ENCODE measurements around the gene PEAK1.

PEAK1 gene

DNA sequence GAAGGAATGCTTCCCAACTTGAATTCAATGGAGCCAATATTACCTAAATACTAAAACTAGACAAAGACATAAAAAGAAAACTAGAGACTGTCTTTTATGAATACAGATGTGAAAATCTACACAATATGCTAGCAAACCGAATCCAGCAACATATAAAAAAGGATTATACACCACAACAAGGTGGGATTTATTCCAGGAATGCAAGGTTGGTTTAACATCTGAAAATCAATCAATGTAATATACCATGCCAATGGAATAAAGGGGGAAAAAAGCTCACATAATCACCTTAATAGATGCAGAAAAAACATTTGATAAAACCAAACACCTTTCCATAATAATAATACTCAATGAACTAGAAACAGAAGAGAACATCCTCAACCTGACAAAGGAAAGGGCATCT lies 279.7 kb downstream of the PEAK1 start:
- no peak overlapping the region for H3K27ac Mint-ChIP-seq
- H3K36me3 Mint-ChIP-seq (ENCODE audit: insufficient read depth), result peaks cover 4% of the 10 kb centered on the region
- H3K4me3 Mint-ChIP-seq, result no peak overlapping the region
- no peak for ATAC-seq (replicated peaks)
- H3K4me1 Mint-ChIP-seq (ENCODE audit: low read depth in 2 of 2), result peaks cover 2 to 6% of the 10 kb centered on the region in 2 donors
- H3K9me3 Mint-ChIP-seq, result peaks cover 0 to 8% of the 10 kb centered on the region in 2 donors
- DNase-seq, result no peak
- H3K27me3 Mint-ChIP-seq, result no peaks in the 10 kb centered on the region

DNA sequence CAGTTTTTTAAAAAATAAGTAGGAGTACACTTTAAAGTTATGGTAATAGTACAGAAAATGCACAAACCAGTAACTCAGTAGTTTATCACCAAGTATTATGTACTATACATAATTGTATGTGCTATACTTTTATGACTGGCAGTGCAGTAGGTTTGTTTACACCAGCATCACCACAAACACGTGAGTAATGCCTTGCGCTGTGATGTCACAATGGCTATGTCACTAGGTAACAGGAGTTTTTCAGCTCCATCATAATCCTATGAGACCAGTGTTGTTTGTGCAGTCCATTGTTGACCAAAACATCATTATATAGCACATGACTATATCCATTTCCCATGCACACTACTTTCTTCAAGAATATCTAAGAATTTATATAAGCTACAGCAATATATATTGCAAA lies 280.6 kb downstream of the PEAK1 start:
- peaks cover 2 to 6% of the 10 kb centered on the region in 2 donors for H3K4me1 Mint-ChIP-seq (ENCODE audit: low read depth in 2 of 2)
- ATAC-seq (replicated peaks) (no peak), DNase-seq (no peak)
- H3K9me3 Mint-ChIP-seq, result peaks cover 0 to 8% of the 10 kb centered on the region in 2 donors
- H3K27me3 Mint-ChIP-seq, result no peaks in the 10 kb centered on the region
- no peak overlapping the region for H3K4me3 Mint-ChIP-seq
- H3K36me3 Mint-ChIP-seq (ENCODE audit: insufficient read depth), result peaks cover 4% of the 10 kb centered on the region
- no peak overlapping the region for H3K27ac Mint-ChIP-seq

- ATAC-seq (replicated peaks), result no peak
- H3K4me1 Mint-ChIP-seq (ENCODE audit: low read depth in 2 of 2), result no peaks in the 10 kb centered on the region
- no peak overlapping the region for H3K27ac Mint-ChIP-seq
- no peak for DNase-seq
- peaks cover 4% of the 10 kb centered on the region for H3K36me3 Mint-ChIP-seq (ENCODE audit: insufficient read depth)
- peaks cover 0 to 8% of the 10 kb centered on the region in 2 donors for H3K9me3 Mint-ChIP-seq
- no peak overlapping the region for H3K4me3 Mint-ChIP-seq
- no peaks in the 10 kb centered on the region for H3K27me3 Mint-ChIP-seq
Measured at GRCh38 chr15:77138167-77138522, 281.8 kb downstream of the PEAK1 start.

GRCh38 chr15:77135181-77135580 lies 284.7 kb downstream of the PEAK1 start:
- DNase-seq, result no peak
- H3K9me3 Mint-ChIP-seq, result peaks cover 0 to 8% of the 10 kb centered on the region in 2 donors
- H3K4me3 Mint-ChIP-seq, result no peak overlapping the region
- no peak for ATAC-seq (replicated peaks)
- peaks cover 6% of the 10 kb centered on the region for H3K36me3 Mint-ChIP-seq (ENCODE audit: insufficient read depth)
- H3K27me3 Mint-ChIP-seq, result no peaks in the 10 kb centered on the region
- no peaks in the 10 kb centered on the region for H3K4me1 Mint-ChIP-seq (ENCODE audit: low read depth in 2 of 2)
- no peak overlapping the region for H3K27ac Mint-ChIP-seq

DNA sequence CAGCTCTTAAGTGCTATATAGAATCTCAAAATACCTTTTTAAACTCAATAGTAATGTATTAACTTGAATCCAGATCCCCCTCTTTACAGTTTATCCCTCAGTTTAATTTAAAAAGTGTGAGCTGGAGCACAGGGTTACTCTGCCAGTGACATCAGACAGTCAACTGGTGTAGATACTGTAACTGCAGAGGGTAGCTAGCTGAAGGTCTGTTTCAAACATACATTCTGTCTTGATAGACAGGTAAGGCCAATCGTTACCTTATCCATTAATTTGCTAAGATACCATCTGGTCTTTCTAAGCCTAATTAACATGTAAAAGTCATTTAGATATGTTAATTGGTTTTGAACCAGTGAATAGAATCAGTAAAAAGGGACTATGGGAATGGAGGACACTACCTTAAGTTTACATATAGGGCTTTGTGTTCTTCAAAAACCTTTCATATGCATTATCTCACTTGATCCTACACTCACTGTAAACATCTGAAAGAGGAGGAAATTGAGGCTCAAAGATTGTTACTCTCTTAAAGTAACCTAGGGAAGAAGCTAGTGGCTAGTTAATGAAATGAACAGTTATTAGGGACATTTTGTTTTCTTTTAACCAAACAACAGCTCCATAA lies 289.5 kb downstream of the PEAK1 start:
- Mint-ChIP-seq H3K27ac (no peak overlapping the region), H3K4me1 (ENCODE audit: low read depth in 2 of 2) (peaks cover 0 to 4% of the 10 kb centered on the region in 2 donors), H3K36me3 (ENCODE audit: insufficient read depth) (peaks cover 2% of the 10 kb centered on the region), H3K4me3 (no peak overlapping the region), H3K27me3 (no peaks in the 10 kb centered on the region), H3K9me3 (peaks cover 0 to 1% of the 10 kb centered on the region in 2 donors)
- ATAC-seq (replicated peaks), result no peak
- DNase-seq, result no peak

GRCh38 chr15:77127626-77128025 lies 292.3 kb downstream of the PEAK1 start:
- Mint-ChIP-seq H3K4me3 (no peak overlapping the region), H3K4me1 (ENCODE audit: low read depth in 2 of 2) (peaks cover 0 to 4% of the 10 kb centered on the region in 2 donors), H3K27ac (peak overlapping the region in 1 of 2 donors; percentile 20), H3K27me3 (no peaks in the 10 kb centered on the region), H3K9me3 (no peaks in the 10 kb centered on the region), H3K36me3 (ENCODE audit: insufficient read depth) (peaks cover 2% of the 10 kb centered on the region)
- no peak for DNase-seq
- no peak for ATAC-seq (replicated peaks)

DNA sequence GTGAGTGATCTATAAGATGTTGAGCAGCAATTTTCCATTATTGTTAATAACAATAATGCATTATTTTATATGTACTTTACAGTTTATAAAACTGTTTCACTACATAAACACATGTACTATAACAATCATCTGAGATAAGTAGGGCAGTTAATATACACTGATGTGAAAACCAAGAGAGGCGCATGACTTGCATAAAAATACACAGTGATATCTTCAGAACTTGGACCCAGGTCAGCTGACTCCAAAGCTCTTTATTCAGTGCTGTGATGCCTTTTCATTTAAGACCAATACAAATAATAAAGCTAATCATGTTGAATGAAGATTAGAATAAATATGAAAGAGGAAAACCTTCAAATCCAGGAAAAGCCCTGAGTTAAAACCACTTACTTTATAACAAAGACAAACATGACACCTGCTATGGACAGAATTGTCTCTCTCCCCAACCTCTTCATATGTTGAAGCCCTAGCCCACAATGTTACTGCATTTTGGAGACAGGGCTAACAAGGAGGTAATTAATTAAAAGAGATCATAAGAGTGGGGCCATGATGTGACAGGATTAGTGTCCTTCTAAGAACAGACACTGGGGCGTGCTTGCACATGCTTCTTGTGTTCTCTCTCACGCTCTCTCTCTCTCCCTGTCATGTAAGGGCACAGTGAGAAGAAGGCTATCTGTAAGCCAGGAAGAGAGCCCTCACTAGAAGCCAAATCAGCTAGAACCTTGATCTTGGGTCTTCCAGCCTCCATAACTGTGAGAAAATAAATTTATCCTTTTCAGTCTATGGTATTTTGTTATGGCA lies 293.2 kb downstream of the PEAK1 start:
- Mint-ChIP-seq H3K9me3 (no peaks in the 10 kb centered on the region), H3K4me3 (no peak overlapping the region), H3K4me1 (ENCODE audit: low read depth in 2 of 2) (peaks cover 0 to 4% of the 10 kb centered on the region in 2 donors), H3K27me3 (no peaks in the 10 kb centered on the region), H3K36me3 (ENCODE audit: insufficient read depth) (no peaks in the 10 kb centered on the region), H3K27ac (no peak overlapping the region)
- no peak for DNase-seq
- ATAC-seq (replicated peaks), result no peak

DNA sequence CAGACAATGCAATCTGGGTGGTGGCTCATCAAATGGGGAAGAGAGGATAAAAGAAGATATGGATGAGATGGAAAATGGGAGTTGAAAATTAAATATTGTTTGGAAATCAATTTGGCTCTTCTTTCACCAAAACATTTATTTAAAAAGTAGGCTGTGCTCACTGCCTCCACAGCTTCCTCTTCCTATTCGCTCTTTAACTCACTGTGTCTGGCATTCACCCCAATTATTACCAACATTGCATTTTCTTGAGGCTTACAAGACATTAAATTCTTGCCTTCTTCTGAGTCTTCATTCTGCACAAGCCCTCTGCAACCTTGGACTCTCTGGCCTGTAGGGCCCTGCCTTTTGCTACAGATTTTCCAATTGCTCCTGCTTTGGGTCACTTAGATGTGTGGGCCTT lies 296.1 kb downstream of the PEAK1 start:
- Mint-ChIP-seq H3K27ac (peak overlapping the region in 1 of 2 donors; percentile 4), H3K9me3 (no peaks in the 10 kb centered on the region), H3K36me3 (ENCODE audit: insufficient read depth) (no peaks in the 10 kb centered on the region), H3K4me1 (ENCODE audit: low read depth in 2 of 2) (peaks cover 3 to 7% of the 10 kb centered on the region in 2 donors), H3K27me3 (no peaks in the 10 kb centered on the region), H3K4me3 (no peak overlapping the region)
- DNase-seq (no peak), ATAC-seq (replicated peaks) (no peak)

- H3K36me3 Mint-ChIP-seq (ENCODE audit: insufficient read depth), result no peaks in the 10 kb centered on the region
- peak overlapping the region in 1 of 2 donors; percentile 7 for H3K27ac Mint-ChIP-seq
- H3K27me3 Mint-ChIP-seq, result no peaks in the 10 kb centered on the region
- peaks cover 4 to 5% of the 10 kb centered on the region in 2 donors for H3K4me1 Mint-ChIP-seq (ENCODE audit: low read depth in 2 of 2)
- DNase-seq (no peak), ATAC-seq (replicated peaks) (no peak)
- no peaks in the 10 kb centered on the region for H3K9me3 Mint-ChIP-seq
- no peak overlapping the region for H3K4me3 Mint-ChIP-seq
Measured at GRCh38 chr15:77122576-77122975, 297.3 kb downstream of the PEAK1 start.

DNA sequence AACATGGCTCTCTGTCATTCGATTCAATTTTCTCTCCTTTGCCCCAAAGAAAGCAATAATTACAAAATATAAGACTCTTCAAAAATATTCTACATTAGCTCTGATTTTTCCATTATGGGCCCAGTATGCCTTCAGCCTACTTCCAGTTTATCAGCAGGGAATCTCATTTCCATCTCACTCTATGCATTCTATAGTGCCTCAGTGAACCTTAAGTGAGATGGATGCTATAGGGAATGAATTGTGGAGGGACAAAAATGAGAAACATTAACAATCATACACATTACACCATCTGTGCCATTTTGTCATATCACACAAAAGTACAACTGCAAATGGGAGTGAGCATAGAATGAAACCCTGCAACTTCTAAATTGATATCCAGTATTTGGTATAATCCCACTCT lies 298.3 kb downstream of the PEAK1 start:
- no peaks in the 10 kb centered on the region for H3K27me3 Mint-ChIP-seq
- no peaks in the 10 kb centered on the region for H3K9me3 Mint-ChIP-seq
- DNase-seq (no peak), ATAC-seq (replicated peaks) (no peak)
- peaks cover 4 to 5% of the 10 kb centered on the region in 2 donors for H3K4me1 Mint-ChIP-seq (ENCODE audit: low read depth in 2 of 2)
- H3K27ac Mint-ChIP-seq, result no peak overlapping the region
- H3K36me3 Mint-ChIP-seq (ENCODE audit: insufficient read depth), result no peaks in the 10 kb centered on the region
- H3K4me3 Mint-ChIP-seq, result no peak overlapping the region

- DNase-seq (no peak), ATAC-seq (replicated peaks) (no peak)
- no peaks in the 10 kb centered on the region for H3K27me3 Mint-ChIP-seq
- peak overlapping the region in 1 of 2 donors; percentile 8 for H3K27ac Mint-ChIP-seq
- H3K4me3 Mint-ChIP-seq, result no peak overlapping the region
- H3K36me3 Mint-ChIP-seq (ENCODE audit: insufficient read depth), result no peaks in the 10 kb centered on the region
- no peaks in the 10 kb centered on the region for H3K9me3 Mint-ChIP-seq
- H3K4me1 Mint-ChIP-seq (ENCODE audit: low read depth in 2 of 2), result peaks cover 4 to 5% of the 10 kb centered on the region in 2 donors
Measured at GRCh38 chr15:77120576-77120975, 299.3 kb downstream of the PEAK1 start.

GRCh38 chr15:77119446-77119845 lies 300.5 kb downstream of the PEAK1 start:
- H3K4me1 Mint-ChIP-seq (ENCODE audit: low read depth in 2 of 2), result peaks cover 4 to 5% of the 10 kb centered on the region in 2 donors
- H3K27ac Mint-ChIP-seq, result no peak overlapping the region
- no peaks in the 10 kb centered on the region for H3K27me3 Mint-ChIP-seq
- ATAC-seq (replicated peaks) (no peak), DNase-seq (no peak)
- no peaks in the 10 kb centered on the region for H3K36me3 Mint-ChIP-seq (ENCODE audit: insufficient read depth)
- no peak overlapping the region for H3K4me3 Mint-ChIP-seq
- no peaks in the 10 kb centered on the region for H3K9me3 Mint-ChIP-seq

DNA sequence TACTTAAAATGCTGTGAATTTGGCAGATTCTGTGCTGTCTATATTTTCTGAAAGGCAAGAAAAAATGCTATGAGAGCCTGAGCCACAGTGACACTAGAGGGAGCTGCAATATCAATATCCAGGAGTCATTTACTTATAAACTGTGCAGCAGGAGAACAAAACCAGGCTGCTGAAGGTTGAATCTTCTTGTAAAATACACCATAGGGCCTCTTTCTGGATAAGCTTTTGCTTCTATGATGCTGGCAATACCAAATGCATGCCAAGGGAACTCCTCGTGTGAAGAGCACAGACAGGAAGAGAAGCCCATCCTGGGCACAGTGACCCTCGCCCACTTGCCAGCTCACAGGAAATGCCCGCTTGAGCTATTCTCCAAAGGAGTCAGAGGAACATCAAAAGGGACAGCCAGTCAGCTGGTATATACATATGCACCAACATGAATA lies 301.0 kb downstream of the PEAK1 start:
- H3K4me3 Mint-ChIP-seq, result peak overlapping the region in 1 of 2 donors; percentile 25

GRCh38 chr15:77115179-77115578 lies 304.7 kb downstream of the PEAK1 start:
- Mint-ChIP-seq H3K27ac (no peak overlapping the region), H3K27me3 (no peaks in the 10 kb centered on the region), H3K9me3 (no peaks in the 10 kb centered on the region), H3K4me3 (no peak overlapping the region), H3K36me3 (ENCODE audit: insufficient read depth) (no peaks in the 10 kb centered on the region), H3K4me1 (ENCODE audit: low read depth in 2 of 2) (peaks cover 4 to 5% of the 10 kb centered on the region in 2 donors)
- no peak for ATAC-seq (replicated peaks)
- no peak for DNase-seq

More for the DNA sequence above, 301.0 kb downstream of the PEAK1 start:
- peak; percentile 73 for ATAC-seq (replicated peaks)
- Mint-ChIP-seq H3K27ac (no peak overlapping the region), H3K36me3 (ENCODE audit: insufficient read depth) (no peaks in the 10 kb centered on the region), H3K4me1 (ENCODE audit: low read depth in 2 of 2) (peaks cover 4 to 5% of the 10 kb centered on the region in 2 donors), H3K27me3 (no peaks in the 10 kb centered on the region), H3K9me3 (no peaks in the 10 kb centered on the region)
- peak; percentile 38 to 49 (median 40) for DNase-seq

All from effector memory CD8-positive, alpha-beta T cell (primary cell).